ENCODE measurements around the gene SPDYE2B.
"Not testable (repeated sequence)": the region's sequence is repeated elsewhere in the genome, so short reads cannot be mapped to it uniquely, and the experiment has no call there.

The SPDYE2B gene
- 0 reads per million in 3 experiments for total RNA-seq

GRCh38 chr7:102649924-102650323 is at the start of gene SPDYE2B:
TSS of gene SPDYE2B (plus strand) at chr7:102650319. CDS start at chr7:102652349, 2,030 bp downstream.
- DNase-seq, result not testable (repeated sequence)

- not testable (repeated sequence) for DNase-seq
Measured at GRCh38 chr7:102602317-102602716, 47.8 kb upstream of the SPDYE2B start.

- not testable (repeated sequence) for DNase-seq
Measured at GRCh38 chr7:102604431-102605145, 45.5 kb upstream of the SPDYE2B start.

- not testable (repeated sequence) for DNase-seq
Measured at GRCh38 chr7:102606848-102607247, 43.3 kb upstream of the SPDYE2B start.

- DNase-seq, result not testable (repeated sequence)
Measured at GRCh38 chr7:102609734-102610133, 40.4 kb upstream of the SPDYE2B start.

- DNase-seq, result not testable (repeated sequence)
Measured at GRCh38 chr7:102610441-102610840, 39.7 kb upstream of the SPDYE2B start.

- DNase-seq, result not testable (repeated sequence)
Measured at GRCh38 chr7:102611013-102611674, 39.0 kb upstream of the SPDYE2B start.

- not testable (repeated sequence) for DNase-seq
Measured at GRCh38 chr7:102611675-102612325, 38.3 kb upstream of the SPDYE2B start.

- not testable (repeated sequence) for DNase-seq
Measured at GRCh38 chr7:102613575-102614345, 36.4 kb upstream of the SPDYE2B start.

- DNase-seq, result not testable (repeated sequence)
Measured at GRCh38 chr7:102614346-102614697, 35.8 kb upstream of the SPDYE2B start.

GRCh38 chr7:102614873-102615272 is 35.2 kb upstream of the SPDYE2B start:
- DNase-seq, result not testable (repeated sequence)

- not testable (repeated sequence) for DNase-seq
Measured at GRCh38 chr7:102615930-102616329, 34.2 kb upstream of the SPDYE2B start.

GRCh38 chr7:102616507-102617125 is 33.5 kb upstream of the SPDYE2B start, which contains the start of gene RASA4:
TSS of gene RASA4 (minus strand) at chr7:102616756. CDS start at chr7:102616689, 67 bp downstream.
- not testable (repeated sequence) for DNase-seq

GRCh38 chr7:102618122-102618521 is 32.0 kb upstream of the SPDYE2B start:
- not testable (repeated sequence) for DNase-seq

GRCh38 chr7:102627271-102627904 is 22.7 kb upstream of the SPDYE2B start:
- DNase-seq, result not testable (repeated sequence)

GRCh38 chr7:102630622-102631021 is 19.5 kb upstream of the SPDYE2B start:
- DNase-seq, result not testable (repeated sequence)

- not testable (repeated sequence) for DNase-seq
Measured at GRCh38 chr7:102634299-102634698, 15.8 kb upstream of the SPDYE2B start.

GRCh38 chr7:102635354-102635753 is 14.8 kb upstream of the SPDYE2B start:
- not testable (repeated sequence) for DNase-seq

GRCh38 chr7:102636956-102637355 is 13.2 kb upstream of the SPDYE2B start:
- DNase-seq, result not testable (repeated sequence)

- not testable (repeated sequence) for DNase-seq
Measured at GRCh38 chr7:102638848-102639247, 11.3 kb upstream of the SPDYE2B start.

GRCh38 chr7:102642691-102643090 is 7.4 kb upstream of the SPDYE2B start, which contains the start of gene UPK3BL1:
TSS of gene UPK3BL1 (minus strand) at chr7:102642791. CDS start at chr7:102642741, 50 bp downstream.
- DNase-seq, result not testable (repeated sequence)
